ENCODE results near the gene ADA. TPM values are rescaled to one million over a fixed set of nuclear protein-coding genes. Genes with fewer than 3 reads are reported as not detected.
"Not testable (repeated sequence)": the region's sequence is repeated elsewhere in the genome, so short reads cannot be mapped to it uniquely, and the experiment has no call there.

The ADA gene
- total RNA-seq, 1 donor from 2014 or later: 8.5 TPM

- intact Hi-C loops (cut with micrococcal nuclease): no loop called here
- ATAC-seq: no peak
- no peak for DNase-seq
These were observed 59.1 kb downstream of the ADA start for GRCh38 chr20:44592366-44592765.

GRCh38 chr20:44590980-44591778, 60.3 kb downstream of the ADA start:
- ATAC-seq: no peak
- intact Hi-C loops (cut with micrococcal nuclease): no loop called here
- DNase-seq: no peak

- DNase-seq (no peak), ATAC-seq (no peak)
- intact Hi-C loops (cut with micrococcal nuclease): no loop called here
These were observed 62.0 kb downstream of the ADA start for GRCh38 chr20:44589537-44589936.

GRCh38 chr20:44588321-44588720, 63.2 kb downstream of the ADA start:
- DNase-seq; intact Hi-C loops (cut with micrococcal nuclease); ATAC-seq: not testable (repeated sequence)

GRCh38 chr20:44587035-44587980, 64.2 kb downstream of the ADA start:
- intact Hi-C loops (cut with micrococcal nuclease): no loop called here
- ATAC-seq (peak; percentile 5), DNase-seq (no peak)

GRCh38 chr20:44586289-44586911, 65.1 kb downstream of the ADA start:
- no peak for DNase-seq
- no peak for ATAC-seq
- intact Hi-C loops (cut with micrococcal nuclease): no loop called here

GRCh38 chr20:44585057-44585963, 66.2 kb downstream of the ADA start:
- no peak for ATAC-seq
- no peak for DNase-seq
- intact Hi-C loops (cut with micrococcal nuclease): no loop called here

- ATAC-seq (peak; percentile 6), DNase-seq (no peak)
- intact Hi-C loops (cut with micrococcal nuclease): no loop called here
These were observed 67.3 kb downstream of the ADA start for GRCh38 chr20:44584162-44584561.

GRCh38 chr20:44583157-44583556, 68.3 kb downstream of the ADA start:
- DNase-seq (no peak), ATAC-seq (peak; percentile 5)
- intact Hi-C loops (cut with micrococcal nuclease): no loop called here

- intact Hi-C loops (cut with micrococcal nuclease): no loop called here
- no peak for DNase-seq
These were observed 69.0 kb downstream of the ADA start, which contains the start of gene PKIG for GRCh38 chr20:44582311-44583025. Gene PKIG (plus strand): TSS chr20:44582579. CDS start chr20:44614557, 31,978 bp downstream.

GRCh38 chr20:44581515-44581914, 70.0 kb downstream of the ADA start:
- ATAC-seq (no peak), DNase-seq (no peak)
- intact Hi-C loops (cut with micrococcal nuclease): no loop called here

More at GRCh38 chr20:44582311-44583025, 69.0 kb downstream of the ADA start, which contains the start of gene PKIG:
- peak; percentile 86 for ATAC-seq

- intact Hi-C loops (cut with micrococcal nuclease): no loop called here
These were observed 70.8 kb downstream of the ADA start for GRCh38 chr20:44580581-44581268.

GRCh38 chr20:44579313-44580081, 72.0 kb downstream of the ADA start:
- intact Hi-C loops (cut with micrococcal nuclease): no loop called here
- no peak for ATAC-seq

More at GRCh38 chr20:44580581-44581268, 70.8 kb downstream of the ADA start:
- ATAC-seq (peak; percentile 5), DNase-seq (no peak)

GRCh38 chr20:44576297-44576696, 75.2 kb downstream of the ADA start:
- DNase-seq: no peak
- no peak for ATAC-seq
- intact Hi-C loops (cut with micrococcal nuclease): no loop called here

More at GRCh38 chr20:44579313-44580081, 72.0 kb downstream of the ADA start:
- no peak for DNase-seq

- intact Hi-C loops (cut with micrococcal nuclease): no loop called here
- ATAC-seq (no peak), DNase-seq (no peak)
These were observed 77.1 kb downstream of the ADA start for GRCh38 chr20:44574372-44574771.

- intact Hi-C loops (cut with micrococcal nuclease): no loop called here
- DNase-seq (no peak), ATAC-seq (no peak)
These were observed 78.0 kb downstream of the ADA start for GRCh38 chr20:44573501-44573869.

Data from left ventricle myocardium superior (tissue), 1 donor.